ENCODE measurements around the gene MACROD2.

DNA sequence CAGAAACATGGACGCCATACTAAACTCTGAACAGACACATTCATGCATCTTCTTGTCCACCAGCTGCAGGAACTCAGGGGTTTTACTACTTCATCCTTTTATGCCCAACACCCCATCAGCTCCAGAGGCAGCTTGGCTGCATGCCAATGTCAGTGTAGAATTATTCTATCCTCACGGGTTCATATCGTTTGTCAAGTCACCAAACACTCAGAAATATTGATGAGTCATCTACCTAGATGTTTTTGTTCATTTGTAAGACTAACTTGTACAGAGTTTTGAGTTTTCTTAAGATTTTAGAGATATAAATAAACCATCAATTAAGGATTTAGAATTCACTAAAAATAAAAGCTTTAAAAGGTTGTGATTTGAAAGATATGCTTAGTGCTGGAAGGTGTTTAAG is 932.8 kb downstream of the MACROD2 start:
- TF ChIP-seq CTCF (optimal IDR thresholded peaks at IDR 0.05 in 1 of 3, IDR thresholded peaks at IDR 0.05 in 1 of 3, conservative IDR thresholded peaks at IDR 0.05 in 1 of 3; ENCODE audit: extremely low read depth in 1 of 3, insufficient read depth in 2 of 3, low read length in 3 of 3), result no peak
- TF ChIP-seq EZH2 (IDR thresholded peaks at IDR 0.05; ENCODE audit: low read length), result no peak
